ENCODE results near the gene TGFB1I1. TPM values are rescaled to one million over a fixed set of nuclear protein-coding genes. Genes with fewer than 3 reads are reported as not detected.
"Not testable (repeated sequence)": the region's sequence is repeated elsewhere in the genome, so short reads cannot be mapped to it uniquely, and the experiment has no call there.

TGFB1I1 gene
- total RNA-seq, 1 donor from 2014 or later, result 66.3 TPM

DNA sequence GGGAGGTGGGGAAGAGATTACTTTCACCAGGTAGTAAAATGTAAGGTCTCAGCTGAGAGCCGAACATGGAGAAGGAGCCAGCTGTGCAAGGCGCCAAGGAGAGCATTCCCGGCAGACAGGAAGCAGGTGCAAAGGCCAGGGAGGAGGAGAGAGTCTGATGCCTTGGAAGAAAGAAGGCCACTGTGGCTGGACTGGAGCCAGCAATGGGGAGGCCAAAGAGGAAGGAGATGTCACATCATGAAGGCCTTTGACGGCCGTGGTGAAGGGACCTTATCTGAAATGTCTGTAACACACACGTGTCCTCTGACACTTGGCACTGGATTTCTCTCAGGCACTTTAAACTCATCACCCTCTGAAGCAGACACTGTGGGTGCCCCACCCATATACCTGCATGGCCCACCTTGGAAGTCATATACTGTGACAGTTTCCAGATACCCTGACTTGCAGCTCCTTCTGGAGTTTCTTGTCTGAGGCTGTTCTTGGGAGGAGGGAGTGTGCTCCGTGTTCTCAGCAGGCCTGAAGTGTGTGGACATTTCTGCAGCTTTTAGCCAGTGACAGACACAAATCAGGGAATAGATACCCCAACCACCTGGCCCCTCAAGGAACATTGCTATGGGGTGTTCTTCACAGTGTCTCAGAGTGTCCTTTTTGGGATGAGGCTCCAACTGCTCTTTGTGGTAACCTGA is 9.0 kb downstream of the TGFB1I1 start:
- no peak for ATAC-seq
- intact Hi-C loops (cut with DNase I), result no loop called here
- no peak for DNase-seq (ENCODE audit: low spot score)

DNA sequence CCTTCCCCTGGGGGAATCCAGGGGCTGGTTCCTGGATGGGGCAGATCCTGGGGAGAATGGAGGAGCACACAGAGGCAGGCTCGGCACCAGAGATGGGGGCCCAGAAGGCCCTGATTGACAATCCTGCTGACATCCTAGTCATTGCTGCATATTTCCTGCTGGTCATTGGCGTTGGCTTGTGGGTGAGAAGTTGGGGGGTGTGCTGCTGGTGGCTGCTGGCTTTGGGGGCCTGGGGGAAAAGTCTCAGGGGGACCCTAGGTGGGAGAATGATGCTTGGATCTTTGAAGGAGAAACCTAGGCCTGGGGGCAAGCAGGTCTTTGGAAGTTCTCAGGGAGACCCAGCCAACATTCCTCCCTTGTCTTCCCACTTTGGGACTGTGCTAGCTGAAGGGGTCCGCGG is 11.1 kb downstream of the TGFB1I1 start, which contains the start of gene SLC5A2:
TSS of gene SLC5A2 (plus strand) at position 43 of the 400 bp plus-strand sequence. CDS start at position 57, 14 bp downstream.
- DNase-seq (ENCODE audit: low spot score), result no peak
- ATAC-seq, result no peak
- intact Hi-C loops (cut with DNase I), result no loop called here

DNA sequence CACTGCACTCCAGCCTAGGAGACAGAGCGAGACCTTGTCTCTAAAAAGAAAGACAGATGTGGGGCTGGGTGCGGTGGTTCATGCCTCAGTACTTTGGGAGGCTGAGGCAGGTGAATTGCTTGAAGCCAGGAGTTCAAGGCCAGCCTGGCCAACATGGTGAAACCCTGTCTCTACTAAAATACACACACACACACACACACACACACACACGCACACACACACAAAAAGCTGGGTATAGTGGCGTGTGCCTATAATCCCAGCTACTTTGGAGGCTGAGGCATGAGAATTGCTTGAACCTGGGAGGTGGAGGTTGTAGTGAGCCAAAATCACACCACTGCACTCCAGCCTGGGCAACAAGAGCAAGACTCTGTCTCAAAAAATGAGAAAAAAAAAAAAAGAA is 12.1 kb downstream of the TGFB1I1 start:
- intact Hi-C loops (cut with DNase I); ATAC-seq; DNase-seq (ENCODE audit: low spot score): not testable (repeated sequence)

DNA sequence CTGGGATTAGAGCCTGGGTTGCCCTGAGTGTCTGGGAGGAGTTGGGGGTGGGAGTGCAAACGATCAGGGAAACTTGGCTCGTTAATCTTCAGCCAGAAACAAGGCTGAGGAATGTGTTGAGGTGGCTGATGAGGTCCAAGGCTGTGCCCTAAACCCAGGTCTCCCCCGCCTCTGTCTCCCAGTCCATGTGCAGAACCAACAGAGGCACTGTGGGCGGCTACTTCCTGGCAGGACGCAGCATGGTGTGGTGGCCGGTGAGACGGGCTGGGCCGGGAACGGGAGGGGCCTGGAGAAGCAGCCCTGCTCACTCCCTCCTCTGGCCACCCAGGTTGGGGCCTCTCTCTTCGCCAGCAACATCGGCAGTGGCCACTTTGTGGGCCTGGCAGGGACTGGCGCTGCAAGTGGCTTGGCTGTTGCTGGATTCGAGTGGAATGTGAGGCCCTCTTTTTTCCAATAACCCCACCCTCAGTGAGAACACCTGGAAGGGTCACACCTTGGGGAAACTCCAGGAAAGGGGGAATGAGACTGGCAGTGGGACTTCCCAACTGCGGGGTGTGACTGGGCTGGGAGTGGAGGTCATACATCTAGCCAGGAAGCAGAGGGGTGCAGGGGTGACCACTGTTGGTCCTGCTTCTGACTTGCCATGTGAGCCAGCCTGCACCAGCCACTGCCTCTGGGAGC is 12.7 kb downstream of the TGFB1I1 start:
- no peak for DNase-seq (ENCODE audit: low spot score)
- intact Hi-C loops (cut with DNase I), result no loop called here
- ATAC-seq, result no peak

DNA sequence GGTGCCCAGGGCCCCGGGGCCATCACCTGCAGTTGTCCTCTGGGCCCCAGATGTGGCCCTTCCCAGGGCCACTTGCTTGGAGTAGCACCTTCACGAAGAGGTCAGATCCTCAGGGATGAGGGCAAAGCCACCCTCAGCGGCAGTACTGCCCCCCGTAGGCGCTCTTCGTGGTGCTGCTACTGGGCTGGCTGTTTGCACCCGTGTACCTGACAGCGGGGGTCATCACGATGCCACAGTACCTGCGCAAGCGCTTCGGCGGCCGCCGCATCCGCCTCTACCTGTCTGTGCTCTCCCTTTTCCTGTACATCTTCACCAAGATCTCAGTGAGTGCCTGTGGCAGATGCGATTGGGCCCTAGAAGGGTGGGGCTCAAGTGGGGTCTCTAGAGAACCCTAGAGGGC is 13.6 kb downstream of the TGFB1I1 start:
- DNase-seq (ENCODE audit: low spot score), result no peak
- ATAC-seq, result no peak
- intact Hi-C loops (cut with DNase I), result no loop called here

DNA sequence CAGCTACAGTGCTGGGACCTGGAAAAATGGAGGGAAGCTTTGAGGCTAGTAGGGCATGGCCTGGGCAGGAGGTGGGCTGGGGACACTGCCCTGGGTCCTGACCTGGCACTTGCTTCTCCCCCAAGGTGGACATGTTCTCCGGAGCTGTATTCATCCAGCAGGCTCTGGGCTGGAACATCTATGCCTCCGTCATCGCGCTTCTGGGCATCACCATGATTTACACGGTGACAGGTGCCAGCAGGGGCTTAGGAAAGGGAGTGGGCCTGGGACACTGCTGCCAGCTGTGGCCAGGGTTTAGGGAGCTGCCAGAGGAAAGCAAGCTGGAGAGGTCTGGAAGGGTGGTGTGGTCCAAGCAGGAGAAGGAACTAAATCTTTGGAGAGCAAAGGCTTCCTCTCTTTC is 14.1 kb downstream of the TGFB1I1 start:
- ATAC-seq, result no peak
- intact Hi-C loops (cut with DNase I), result no loop called here
- no peak for DNase-seq (ENCODE audit: low spot score)

DNA sequence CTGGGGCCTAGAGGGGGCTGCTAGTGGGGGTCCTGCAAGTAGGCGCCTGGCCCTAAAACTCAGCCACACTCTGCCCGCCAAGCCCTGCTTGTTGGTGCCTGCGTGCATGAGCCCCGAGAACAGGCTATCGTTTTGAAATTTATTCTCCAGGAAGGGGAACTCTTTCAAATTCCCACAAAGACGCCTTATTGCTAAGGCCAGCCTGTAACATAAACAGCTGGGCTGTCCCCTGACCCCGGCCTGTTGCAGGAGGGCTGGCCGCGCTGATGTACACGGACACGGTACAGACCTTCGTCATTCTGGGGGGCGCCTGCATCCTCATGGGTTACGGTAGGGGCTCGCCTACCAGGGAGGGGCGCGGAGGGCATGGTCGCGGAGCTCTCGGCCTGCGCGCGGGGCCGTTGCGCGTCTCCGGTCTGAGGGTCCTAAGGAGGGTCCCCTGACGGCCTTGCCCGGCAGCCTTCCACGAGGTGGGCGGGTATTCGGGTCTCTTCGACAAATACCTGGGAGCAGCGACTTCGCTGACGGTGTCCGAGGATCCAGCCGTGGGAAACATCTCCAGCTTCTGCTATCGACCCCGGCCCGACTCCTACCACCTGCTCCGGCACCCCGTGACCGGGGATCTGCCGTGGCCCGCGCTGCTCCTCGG is 15.2 kb downstream of the TGFB1I1 start:
- ATAC-seq, result peak; percentile 4
- no peak for DNase-seq (ENCODE audit: low spot score)
- intact Hi-C loops (cut with DNase I), result no loop called here

DNA sequence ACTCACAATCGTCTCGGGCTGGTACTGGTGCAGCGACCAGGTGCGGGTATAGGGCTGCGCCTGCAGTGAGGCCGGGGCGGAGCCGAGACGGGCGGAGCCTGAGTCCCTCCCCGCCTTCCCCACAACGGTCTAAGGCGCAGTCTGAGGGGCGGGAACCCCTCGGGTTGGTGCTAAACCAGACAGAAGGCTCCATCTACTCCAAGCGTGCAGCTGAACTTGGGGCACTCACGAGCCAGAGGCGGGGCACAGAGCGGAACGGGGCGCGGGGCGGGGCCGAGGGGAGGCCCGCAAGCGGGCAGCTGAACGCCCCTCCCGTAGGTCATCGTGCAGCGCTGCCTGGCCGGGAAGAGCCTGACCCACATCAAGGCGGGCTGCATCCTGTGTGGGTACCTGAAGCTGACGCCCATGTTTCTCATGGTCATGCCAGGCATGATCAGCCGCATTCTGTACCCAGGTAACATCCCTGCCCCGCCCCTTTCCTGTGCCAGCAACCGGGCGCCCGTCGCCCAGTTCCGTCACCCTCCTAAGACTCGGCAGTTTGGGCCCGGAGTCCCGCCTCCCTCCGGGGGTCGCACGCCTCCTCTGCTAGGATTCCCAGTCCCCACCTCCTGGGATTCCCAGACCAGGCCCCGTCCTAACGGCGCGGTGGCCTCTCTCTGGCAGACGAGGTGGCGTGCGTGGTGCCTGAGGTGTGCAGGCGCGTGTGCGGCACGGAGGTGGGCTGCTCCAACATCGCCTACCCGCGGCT is 15.9 kb downstream of the TGFB1I1 start:
- intact Hi-C loops (cut with DNase I), result no loop called here
- ATAC-seq (peak; percentile 66), DNase-seq (ENCODE audit: low spot score) (no peak)

DNA sequence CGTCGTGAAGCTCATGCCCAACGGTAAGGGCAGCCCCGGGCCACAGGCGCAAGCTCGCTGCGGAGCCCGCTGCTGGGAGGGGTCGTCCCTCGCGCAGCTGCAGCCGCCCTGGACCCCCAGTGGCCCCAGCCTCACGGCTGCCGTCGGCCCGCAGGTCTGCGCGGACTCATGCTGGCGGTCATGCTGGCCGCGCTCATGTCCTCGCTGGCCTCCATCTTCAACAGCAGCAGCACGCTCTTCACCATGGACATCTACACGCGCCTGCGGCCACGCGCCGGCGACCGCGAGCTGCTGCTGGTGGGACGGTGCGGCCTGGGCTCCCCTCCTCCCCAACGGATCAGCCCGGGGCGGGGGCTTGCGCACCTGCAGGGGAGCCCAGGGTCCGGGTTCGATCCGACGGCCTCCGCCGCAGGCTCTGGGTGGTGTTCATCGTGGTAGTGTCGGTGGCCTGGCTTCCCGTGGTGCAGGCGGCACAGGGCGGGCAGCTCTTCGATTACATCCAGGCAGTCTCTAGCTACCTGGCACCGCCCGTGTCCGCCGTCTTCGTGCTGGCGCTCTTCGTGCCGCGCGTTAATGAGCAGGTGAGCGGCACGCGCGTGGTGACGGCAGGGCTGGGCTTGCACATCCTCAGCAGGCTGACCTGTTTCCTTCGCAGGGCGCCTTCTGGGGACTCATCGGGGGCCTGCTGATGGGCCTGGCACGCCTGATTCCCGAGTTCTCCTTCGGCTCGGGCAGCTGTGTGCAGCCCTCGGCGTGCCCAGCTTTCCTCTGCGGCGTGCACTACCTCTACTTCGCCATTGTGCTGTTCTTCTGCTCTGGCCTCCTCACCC is 16.7 kb downstream of the TGFB1I1 start:
- ATAC-seq (peak; percentile 12), DNase-seq (ENCODE audit: low spot score) (no peak)

DNA sequence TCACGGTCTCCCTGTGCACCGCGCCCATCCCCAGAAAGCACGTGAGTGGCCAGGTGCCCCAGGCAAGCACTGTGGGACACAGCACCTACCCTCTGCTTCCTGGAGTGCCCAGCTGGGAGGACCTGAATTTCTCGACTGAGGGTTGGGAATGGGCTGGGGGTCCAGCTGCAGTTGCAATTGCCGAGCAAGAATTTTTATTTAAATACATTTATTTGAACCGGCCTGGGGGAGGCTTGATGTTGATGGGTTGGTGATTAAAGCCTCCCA is 17.3 kb downstream of the TGFB1I1 start:
- no peak for ATAC-seq

More for the DNA sequence above, 16.7 kb downstream of the TGFB1I1 start:
- intact Hi-C loops (cut with DNase I), result no loop called here

DNA sequence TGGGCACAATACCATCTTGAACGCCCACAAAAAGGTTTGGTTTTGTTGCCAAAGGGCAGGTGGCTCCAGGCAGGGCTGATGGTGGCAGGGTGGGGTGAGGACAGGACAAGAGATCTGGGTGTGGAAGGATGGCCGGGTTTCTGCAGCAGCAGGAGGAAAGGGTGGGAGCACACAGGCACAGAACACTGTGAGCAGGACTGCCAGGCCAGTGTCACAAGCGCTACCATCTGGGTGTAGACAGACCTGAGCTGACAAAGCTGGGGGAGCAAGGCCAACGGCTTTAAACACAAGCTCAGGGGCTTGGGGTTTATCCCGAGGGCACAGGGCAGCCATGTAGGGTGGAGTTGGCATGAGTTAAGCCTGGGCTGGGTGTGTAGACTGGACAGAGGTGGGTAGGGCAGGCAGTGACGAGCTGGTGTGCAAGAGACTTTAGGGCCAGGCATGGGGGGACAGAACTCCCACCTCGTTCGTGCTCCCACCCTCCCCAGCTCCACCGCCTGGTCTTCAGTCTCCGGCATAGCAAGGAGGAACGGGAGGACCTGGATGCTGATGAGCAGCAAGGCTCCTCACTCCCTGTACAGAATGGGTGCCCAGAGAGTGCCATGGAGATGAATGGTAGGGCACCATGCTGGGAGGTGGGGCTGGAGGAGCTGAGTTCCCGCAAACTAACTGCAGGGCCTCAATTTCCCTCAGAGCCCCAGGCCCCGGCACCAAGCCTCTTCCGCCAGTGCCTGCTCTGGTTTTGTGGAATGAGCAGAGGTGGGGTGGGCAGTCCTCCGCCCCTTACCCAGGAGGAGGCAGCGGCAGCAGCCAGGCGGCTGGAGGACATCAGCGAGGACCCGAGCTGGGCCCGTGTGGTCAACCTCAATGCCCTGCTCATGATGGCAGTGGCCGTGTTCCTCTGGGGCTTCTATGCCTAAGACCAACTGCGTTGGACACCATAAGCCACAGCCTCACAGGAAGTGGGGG is 17.9 kb downstream of the TGFB1I1 start:
- intact Hi-C loops (cut with DNase I), result no loop called here
- DNase-seq (ENCODE audit: low spot score) (no peak), ATAC-seq (no peak)

More for the DNA sequence above, 17.3 kb downstream of the TGFB1I1 start:
- DNase-seq (ENCODE audit: low spot score), result no peak
- intact Hi-C loops (cut with DNase I), result no loop called here

DNA sequence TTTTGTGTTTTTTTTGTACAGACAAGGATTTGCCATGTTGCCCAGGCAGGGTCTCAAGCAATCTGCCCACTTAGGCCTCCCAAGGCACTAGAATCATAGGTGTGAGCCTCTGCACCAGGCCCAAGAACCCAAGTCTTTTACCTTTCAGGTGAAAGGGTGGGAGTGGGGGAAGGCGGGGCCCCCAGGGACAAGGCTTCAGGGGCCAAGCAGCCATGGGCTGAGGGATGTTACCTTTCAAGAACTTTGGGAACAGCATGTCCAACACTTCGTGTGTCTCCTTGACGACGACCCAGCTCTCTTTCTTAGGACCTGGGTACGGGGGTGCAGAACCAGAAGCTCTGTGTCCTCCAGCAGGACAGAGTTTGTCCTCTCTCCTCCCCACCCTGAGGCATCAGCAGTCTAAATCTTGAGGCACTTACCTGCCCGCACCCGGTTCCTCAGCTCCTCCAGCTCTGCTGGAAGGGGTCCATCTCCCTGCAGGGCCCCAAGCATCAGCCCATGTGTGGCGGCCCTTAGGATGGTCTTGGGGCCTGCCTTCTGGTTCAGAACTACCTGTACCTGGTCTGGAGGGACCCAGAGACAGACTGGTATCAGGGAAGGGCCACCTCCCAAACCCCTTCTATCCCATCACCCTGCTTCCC is 19.9 kb downstream of the TGFB1I1 start:
- ATAC-seq (no peak), DNase-seq (ENCODE audit: low spot score) (no peak)
- intact Hi-C loops (cut with DNase I), result no loop called here

DNA sequence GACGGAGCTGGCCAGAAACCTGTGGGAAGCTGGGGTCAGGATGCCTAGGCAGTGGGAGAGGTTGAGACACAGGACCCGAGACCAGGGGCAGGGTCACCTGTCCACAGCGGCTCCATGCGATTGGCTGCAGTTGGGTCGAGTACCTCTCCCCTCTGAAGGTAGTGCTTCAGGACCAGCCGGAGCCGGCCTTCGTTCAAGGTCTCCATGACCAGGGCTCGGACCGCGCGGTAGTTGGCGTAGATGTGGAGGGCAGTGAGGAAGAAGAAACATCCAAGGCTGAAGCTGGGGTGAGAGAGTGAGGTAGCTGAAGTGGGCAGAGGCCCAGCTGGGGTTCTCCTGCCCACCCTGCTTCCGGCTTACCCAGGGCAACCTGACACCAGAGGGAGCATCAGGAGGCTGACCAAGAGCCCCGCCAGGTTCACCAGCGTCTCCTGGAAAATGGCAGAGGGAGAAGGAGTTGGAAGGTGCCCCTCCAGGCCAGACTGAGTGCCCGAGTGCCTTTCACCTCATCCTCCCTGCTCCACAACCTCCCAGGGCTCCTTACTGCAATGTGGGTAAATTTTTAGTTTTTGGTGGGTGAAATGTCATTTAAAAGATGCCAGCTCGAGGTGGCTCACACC is 21.7 kb downstream of the TGFB1I1 start:
- DNase-seq (ENCODE audit: low spot score) (no peak), ATAC-seq (no peak)
- intact Hi-C loops (cut with DNase I), result no loop called here

DNA sequence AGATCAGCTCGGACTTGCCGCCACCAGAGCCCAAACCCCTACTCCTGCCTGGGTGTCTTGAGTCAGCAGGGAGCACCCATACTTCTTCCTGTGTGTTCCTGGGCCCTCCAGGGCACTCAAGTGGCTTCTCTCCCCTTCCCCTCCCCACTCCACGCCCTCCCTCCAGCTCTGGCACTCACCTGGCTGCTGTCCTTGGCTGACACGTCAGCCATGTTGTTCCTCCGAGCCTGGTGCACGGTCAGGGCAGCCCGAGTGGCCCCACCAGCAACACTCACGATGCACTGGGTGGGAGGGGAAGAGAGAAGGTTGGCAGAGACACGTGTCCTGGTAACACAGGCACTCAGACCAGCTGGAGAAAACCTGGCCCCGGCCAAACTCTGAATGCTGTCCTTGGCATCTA is 24.7 kb downstream of the TGFB1I1 start:
- ATAC-seq (no peak), DNase-seq (ENCODE audit: low spot score) (no peak)
- intact Hi-C loops (cut with DNase I), result no loop called here

DNA sequence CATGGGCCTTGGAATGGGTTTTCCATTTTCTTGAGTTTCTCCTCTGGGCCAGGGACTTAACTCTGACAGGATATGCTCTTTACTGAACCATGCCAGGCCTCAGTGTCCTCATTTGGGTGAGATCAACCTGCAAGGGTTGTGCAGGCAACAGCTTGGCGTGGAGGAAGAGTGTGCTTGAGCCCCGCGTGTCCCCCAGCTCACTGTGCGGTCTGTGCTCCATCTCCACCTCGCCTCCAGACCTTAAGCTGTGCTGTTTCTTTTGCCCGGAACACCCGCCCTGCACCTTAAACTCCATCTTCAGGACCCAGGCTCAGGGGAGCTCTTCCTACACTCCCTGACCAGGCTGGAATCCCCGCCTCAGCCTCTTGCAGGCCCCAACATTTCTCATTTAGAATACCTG is 26.5 kb downstream of the TGFB1I1 start:
- intact Hi-C loops (cut with DNase I), result no loop called here
- ATAC-seq, result no peak
- DNase-seq (ENCODE audit: low spot score), result no peak

DNA sequence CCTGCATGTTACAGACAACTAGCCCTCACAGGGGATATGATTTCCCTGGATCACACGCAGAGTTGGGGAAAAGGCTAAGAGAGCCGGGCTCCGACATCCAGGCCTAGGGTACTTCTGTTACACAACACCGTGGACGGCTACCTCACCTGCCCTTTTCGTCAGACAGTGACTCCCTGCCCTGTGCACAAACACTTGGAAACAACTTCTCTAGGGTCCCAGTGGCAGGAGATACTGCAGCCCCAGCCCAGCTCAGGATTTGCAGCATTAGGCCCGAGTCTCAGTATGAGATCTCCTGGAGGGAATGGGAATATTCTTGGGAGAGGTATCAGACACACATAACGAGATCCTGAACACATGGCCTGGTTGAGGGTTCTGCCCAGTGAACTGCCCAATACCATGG is 28.0 kb downstream of the TGFB1I1 start:
- intact Hi-C loops (cut with DNase I), result no loop called here
- ATAC-seq, result no peak
- no peak for DNase-seq (ENCODE audit: low spot score)

All from sciatic nerve (tissue), 2 donors.